Activated CD4-positive, CD25-positive, alpha-beta regulatory T cell treated with anti-CD3 and anti-CD28 coated beads, Interleukin-2, amount 50 U/mL, for 24 hours (primary cell): ENCODE data around the gene ABCC4.

Source experiments
- ATAC-seq, 2 donors: fragments of 150-1000 bp; cut with Tn5 transposase; one replicate each; pipeline ENCODE4 v1.10.0; 2021; ENCODE audit warnings: mild to moderate bottlenecking in 1 of 2, moderate library complexity in 1 of 2

Gene ABCC4

DNA sequence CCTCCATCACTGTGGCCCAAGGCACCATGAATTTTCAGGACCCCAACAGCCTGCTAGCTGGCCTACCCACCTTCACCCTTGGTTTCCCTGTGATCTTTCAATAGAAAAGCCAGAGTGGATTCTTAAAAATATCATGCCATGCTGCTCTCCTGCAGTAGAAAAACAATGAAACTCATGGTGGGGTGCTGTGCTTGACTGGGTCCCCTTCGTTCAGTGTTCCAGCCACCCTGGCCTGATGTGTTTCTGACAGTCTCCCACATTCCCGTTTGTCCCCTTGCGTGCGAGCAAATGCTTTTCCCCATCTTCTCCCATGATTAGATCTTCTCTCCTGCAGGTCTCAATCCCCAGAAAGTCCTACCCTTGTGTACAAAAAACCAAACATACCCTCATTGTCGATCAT lies 43.2 kb downstream of the ABCC4 start:
- ATAC-seq, result no peak

DNA sequence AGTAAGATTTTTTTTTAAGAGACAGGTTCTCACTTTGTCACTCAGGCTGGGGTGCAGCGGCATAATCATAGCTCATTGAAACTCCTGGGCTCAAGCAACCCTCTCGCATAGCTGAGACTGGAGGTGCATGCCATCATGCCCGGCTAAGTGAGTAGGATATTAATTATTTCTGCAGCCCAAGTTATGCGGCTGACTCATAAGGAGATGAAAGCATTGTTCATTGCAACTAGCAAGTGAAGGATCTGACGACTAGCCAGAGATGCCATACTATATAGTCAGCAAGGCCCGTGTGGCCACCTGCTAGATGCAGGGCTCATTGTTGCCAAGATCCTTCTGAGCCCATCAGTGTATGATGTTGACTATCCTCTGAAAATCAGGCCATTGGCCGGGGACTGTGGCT lies 45.2 kb downstream of the ABCC4 start:
- ATAC-seq, result no peak

DNA sequence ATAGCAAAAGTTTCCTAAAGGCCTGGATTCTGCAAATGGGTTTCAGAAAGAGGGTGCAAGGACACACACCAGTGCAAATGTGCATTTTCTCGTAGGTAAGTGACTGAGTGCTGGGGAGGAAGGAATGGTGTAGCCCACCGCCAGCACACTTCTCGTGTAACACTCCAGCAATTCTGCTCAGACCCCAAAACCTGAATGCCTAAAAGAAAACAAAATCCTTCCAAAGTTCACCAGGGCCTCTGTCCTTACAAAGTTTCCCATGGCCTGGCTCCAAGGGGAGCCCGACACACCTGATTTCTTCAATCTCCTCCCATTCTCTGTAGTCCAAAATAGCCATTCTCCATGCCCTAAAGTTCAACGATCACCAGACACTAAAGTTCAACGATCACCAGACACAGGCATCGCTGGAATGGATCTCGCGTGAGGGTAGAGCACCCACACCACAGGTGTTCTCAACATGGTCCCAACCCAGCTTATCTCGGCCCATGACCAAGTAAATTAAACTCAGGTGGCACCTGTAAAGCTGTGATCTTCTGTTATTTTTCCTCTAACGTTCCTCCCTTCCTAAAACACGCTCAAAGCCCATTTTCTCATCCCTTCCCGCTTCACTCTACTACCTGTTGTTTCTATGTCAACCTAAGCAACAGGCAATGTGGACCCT lies 46.0 kb downstream of the ABCC4 start:
- ATAC-seq, result no peak

DNA sequence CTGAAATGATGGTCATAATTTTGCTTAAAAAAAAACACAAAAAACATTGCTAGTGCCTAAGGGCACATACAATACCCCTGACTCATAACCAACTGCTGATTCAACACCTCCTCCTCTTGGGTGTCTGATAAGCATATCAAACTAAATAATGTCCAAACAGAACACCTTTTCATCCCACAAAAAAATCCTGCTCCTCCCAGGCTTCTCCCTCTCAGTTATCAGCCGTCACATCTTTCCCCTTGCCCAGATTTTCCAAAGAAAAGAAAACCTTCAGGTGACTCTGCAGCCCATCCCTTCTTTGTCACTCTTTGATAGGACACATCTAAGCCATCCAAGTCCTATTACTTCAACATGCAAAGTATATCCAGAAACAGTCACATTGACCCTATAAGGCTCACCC lies 46.9 kb downstream of the ABCC4 start:
- no peak for ATAC-seq

DNA sequence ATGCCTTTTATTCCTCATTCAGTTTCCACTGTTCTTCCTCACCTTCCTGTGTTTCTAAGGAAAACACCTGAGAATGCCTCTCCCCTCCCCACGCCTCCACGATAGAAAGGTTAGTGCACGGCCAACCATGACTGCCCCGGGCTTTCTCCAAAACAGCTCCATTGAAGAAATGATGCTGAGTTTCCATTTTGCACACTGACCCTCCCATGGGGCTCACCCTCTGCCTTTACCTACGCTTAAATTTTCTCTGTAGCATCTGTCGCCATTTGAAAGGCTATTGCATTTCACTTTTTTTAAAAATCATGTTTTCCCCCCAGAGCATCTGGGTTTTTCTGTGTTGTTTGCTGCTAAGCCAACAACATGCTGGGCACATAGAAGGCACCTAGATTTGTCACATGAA lies 48.2 kb downstream of the ABCC4 start:
- ATAC-seq, result no peak

DNA sequence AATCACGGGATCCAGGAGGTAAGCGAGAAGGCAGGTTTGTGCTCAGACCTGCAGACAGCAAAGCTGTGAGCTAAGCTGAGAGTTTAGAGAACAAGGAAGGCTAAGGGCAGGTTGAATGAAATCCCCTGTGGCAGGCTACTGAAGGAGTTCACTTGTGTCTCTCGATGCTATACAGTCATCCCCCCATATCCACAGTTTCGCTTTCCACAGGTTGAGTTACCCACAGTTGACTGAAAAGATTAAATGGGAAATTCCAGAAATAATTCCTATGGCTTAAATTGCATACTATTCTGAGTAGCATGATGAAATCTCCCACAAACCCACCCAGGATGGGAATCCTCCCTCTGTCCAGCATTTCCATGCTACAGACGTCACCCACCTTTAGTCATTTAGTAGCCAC lies 49.6 kb downstream of the ABCC4 start:
- ATAC-seq, result peak; percentile 28 to 48

DNA sequence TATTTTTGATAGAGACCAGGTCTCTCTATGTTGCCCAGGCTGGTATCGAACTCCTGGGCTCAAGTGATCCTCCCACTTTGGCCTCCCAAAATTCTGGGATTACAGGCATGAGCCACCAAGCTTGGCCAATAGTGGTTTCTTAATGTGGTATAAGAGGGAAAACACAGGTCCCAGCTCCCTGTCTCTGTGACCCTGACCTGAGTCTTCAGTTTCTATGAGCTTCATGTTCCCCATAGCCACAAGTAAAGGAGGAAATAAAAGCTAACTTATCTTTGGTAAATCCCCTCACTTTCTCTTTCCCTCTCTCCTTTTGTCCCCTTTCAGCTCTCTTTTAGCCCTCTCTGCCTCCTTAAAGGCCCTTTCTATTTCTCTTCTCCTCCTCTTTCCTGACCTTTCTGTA lies 50.3 kb downstream of the ABCC4 start:
- no peak for ATAC-seq

DNA sequence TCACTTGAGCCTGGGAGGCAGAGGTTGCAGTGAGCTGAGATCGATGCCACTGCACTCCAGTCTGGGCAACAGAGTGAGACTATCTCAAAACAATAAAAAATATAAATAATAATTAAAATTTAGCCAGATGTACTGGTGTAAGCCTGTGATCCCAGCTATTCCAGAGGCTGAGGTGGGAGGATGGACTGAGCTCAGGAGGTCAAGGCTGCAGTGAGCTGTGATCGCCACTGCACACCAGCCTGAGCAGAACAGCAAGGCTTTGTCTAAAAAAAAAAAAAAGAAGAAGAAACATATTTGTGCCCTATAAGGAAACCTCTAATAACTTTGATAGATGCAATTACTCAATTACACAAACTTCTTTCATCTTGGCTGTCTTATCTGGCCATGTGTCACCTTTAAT lies 52.3 kb downstream of the ABCC4 start:
- no peak for ATAC-seq

DNA sequence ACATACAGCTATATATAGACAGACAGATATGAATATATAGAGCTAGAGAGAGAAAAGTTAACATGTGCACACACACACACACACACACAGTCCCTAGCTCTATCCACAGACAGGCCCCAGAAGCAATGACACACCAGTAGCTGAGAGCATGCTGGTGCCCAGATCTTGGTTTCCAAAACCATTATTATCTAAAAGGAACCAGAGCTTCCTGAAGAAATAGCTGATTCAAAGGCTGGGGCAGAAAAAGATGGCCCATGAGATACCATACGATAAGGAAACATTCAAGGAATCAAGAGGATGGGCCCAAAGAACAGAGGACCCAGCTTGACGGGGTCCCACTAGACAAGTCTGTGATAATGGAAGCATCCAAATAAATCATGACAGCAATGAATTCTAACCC lies 53.4 kb downstream of the ABCC4 start:
- no peak for ATAC-seq

DNA sequence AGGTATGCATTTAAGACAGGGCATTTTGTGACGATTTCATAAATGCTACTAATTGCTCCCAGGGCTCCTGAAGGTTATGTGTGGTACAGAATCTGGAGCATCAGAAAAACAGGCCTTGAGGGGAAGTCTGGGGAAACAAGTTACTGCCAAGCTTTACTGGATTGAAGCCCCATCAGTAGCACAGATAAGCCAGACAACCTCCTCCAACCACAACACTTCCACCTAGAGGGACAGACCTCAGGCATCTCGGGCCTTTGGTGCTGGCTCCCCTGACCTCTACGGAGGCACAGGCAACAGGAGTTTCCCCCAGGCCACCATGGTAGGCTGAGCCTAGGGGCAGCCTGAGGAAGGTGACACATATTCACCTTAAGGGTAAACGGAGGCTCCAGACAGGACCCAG lies 54.1 kb downstream of the ABCC4 start:
- ATAC-seq, result no peak

DNA sequence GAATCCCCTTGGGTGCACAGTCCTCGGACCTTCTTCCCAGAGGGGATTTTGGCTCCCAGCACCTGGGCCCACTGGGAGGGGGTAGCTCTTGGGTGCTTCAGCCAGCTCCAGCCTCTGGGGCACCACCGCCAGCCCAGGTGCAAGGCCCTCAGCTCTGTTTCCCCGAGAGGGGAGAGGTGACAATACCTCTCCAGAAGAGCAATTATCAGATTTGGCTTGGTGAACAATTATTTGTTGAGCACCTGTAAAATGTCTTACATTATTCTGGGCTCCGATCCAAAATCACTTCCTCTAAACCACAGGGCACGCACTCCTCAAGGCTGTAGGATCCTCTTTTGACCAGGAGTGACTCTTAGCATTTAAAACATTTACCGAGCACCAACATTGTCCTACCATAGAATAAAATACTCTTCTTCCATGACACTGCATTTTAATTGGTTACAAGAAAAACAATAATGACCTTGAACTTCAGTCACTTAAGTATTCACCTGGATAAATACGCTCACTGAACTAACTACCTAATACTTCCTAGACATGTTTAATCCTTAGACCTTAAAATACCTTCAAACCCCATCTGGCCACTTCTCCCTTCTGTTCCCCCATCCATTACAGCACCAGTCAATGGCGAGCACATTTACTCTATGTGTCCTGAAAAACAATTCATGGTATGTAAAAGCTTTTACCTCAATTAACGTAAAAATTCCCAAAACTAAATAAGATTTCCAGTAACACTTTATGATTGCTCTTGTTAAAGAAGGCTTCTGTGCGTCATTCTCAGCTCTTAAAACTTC lies 54.8 kb downstream of the ABCC4 start:
- ATAC-seq, result no peak

DNA sequence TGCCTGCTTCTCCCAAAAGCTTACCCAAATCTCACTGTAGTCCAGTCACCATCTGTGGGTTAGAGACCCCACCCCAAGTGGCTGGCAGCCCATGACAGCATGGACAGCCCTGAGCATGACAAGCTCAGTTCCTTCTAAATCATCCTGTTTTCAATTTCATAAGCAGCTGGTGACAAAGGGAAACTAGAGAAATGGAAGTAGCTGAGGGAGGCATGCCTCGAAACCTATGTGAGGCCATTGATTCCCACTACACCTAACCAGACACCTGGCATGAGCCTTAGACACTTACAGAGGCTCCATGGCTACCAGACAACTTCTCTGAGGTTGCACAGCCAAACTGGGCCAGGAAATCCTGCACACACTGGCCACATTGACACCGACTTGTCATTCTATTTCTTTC lies 56.2 kb downstream of the ABCC4 start:
- ATAC-seq, result no peak

DNA sequence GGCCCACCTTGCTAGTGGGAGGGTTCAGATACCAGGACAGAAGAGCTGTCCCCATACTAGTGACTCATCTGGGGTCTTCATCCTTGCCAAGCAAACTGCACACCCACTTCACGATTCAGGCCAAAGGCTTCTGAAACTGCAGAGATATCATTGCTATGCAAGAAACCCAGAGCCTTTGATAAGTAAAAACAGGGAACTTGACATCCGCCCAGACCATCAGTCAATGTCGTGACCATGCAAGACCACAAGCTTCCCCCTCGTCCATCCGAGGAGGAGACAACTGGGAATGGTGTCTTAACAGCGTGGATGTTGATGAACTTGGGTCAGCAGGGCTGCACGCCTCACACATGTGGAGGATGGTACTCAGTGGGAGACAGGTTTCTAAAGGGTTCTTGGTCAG lies 58.0 kb downstream of the ABCC4 start:
- no peak for ATAC-seq

DNA sequence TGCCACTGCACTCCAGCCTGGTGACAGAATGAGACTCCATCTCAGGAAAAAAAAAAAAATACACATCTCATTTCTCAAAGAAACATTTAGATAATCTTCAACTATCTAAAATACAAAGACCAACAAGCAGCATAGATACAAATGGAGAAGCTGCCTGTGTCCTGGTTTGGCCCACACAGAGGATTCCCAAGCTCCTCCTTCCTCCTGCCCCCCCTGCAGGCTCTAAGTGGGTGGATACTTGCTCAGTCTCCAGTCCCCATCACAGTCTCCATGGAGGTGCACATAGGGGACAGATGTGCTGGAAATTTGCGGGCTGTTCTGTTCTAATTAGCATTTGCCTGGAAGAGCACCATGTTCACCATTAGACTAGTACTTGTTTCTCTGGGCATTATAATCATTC lies 59.9 kb downstream of the ABCC4 start:
- no peak for ATAC-seq

DNA sequence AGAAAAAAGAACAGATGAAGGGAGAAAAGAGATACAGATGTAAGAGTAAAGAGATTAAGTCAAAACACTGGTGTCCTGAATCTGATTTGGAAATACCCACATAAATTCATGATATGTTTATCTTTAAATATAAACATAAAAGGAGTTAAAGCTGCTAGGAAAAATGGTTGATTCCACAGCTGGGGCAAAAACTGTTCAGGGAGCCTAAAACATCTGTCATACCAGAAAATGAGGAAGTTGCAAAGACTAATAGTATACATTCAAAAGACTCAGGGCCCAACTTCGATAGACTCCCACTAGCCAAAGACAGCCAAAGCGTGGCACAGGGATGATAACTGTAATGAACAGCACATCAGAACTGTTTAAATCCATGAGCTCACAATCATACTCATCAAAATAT lies 62.0 kb downstream of the ABCC4 start:
- ATAC-seq, result no peak

DNA sequence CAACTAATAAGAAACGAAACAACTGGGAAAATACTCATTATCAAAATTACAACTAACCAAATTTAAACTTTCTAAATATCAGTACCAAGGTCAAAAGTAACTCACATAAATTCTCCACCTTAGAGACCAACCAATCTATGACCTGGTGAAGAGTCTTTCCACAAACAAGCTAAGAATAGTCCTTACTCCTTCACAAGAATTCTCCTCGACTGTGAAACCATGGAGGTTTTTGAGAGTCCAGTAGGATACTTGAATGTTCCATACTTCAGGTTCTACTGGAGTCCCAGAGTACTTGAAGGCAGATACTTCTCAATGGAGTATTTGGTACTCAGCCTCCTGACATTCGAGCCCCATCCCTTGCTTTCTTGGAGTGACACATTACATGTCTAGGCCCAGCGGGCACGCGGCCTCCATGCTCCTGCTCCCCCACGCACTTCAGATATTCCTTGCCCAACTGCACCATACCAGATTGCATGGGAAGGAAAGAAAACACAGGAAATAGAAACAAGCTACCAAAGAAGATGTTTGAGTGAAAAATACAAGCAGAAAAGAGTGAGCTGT lies 63.9 kb downstream of the ABCC4 start:
- no peak for ATAC-seq

DNA sequence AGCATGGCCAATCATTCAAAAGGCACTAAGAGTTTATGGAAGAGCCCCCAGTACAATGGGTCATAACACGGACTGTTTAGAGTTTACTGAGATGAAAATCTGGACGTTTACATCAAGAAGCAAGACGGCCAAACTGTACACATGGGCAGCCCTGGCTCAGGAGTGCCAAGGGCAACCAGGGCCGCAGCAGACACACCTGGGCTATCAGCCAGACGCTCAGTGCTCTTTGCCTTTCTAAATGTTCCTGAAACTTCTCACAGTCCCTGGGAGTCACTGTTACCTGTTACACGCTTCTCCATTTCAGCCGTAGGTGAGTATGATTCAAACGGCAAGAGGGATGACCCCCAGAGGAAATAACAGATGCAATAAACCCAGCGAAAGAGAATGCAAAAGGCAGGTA lies 64.5 kb downstream of the ABCC4 start:
- no peak for ATAC-seq

DNA sequence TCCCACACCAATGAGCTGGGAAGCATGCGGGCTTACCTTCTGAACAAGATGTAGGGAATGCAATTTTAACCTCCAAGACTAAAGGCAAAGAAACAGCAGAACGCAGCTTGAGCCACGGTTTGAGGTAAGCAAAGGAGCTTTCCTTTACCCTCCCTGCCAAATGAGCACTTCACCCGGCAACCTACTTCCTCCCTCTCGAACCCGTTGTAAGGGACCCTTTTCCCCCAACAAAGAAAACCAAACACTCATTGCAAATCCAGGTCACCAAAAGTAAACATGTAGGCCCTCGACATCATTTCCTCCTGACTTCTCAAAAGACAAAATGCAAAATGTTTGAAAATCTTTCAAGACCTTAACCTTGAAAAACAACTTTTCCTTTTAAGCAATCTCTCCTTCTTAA lies 65.3 kb downstream of the ABCC4 start:
- ATAC-seq, result no peak

DNA sequence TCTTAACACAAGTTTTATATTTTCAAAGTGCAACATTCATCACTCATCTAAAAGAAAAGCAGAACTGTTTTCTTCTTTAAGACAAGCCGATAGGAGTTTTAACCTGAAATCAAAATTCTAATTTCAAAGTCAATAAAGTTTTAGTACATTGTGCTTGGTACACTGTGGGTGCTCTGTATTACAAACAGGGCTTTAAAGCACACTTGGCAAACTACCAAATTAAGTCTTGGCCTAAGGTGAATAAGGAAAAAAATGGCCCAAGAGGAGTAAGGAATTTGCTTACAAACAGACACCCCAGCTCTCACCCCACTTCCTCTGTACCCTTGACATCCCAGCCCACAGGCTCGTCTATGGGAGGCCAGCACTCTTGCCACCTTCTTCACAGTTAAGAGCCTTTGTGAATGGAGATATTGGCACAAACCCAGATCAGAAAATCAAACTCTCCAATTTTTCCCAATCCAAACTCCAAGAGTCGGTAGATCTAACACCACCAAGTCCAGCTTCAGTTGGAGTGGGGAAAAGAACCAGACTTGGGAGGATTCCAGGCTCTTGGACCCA lies 66.0 kb downstream of the ABCC4 start:
- no peak for ATAC-seq

DNA sequence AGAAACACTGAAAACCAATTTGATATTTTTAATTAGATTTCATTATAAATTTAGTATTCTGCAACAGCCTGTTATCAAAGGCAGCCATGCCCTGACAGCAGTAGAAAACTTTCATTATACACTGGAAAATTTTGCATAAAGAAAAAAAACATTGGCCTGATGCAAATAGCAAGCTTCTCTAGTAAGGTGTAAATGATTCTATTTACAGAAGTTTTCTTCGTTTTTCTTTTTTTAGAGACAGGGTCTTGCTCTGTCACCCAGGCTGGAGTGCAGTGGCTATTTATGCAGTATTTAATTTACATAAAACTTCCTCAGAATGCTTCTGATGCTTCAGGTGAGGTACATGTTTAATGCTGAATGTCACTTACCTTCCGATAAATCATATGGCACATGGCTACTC lies 67.0 kb downstream of the ABCC4 start:
- ATAC-seq, result no peak

DNA sequence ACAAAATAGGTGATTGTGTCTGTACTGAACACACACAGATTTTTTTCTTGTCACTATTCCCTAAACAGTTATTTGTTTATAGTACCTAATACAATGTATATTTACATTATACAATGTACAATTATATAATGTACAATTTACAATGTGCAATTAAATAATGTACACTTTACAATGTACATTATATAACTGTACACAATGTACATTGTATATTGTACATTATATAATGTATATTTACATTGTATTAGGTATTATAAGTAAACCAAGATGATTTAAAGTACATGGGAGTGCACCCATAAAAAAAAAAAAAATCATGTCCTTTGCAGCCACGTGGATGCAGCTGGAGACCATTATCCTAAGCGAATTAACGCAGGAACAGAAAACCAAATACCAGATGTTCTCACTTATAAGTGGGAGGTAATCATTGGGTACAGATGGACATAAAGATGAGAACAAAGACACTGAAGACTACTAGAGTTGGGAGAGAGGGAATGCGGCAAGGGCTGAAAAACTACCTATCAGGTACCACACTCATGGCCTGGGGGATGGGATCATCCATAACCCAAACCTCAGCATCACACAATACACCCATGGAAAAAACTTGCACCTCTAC lies 68.1 kb downstream of the ABCC4 start:
- no peak for ATAC-seq

DNA sequence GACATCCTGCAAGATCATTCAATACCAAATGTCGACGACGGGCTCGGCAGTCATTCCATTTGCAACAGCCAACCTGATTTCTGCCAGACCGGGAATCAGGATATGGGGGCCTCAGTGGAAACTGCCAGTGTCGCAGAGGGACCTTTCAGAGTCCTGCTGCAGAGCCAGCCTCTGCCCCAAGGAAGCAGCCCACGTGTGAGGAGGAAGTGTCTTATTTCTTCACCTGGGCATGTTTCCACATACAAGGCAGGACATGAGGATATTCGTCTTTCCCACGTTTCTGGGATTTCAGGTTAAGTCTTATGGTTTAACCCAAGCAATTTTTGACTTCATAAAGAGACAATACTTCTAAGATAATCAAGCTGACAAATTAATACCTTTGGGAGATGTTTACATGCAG lies 69.9 kb downstream of the ABCC4 start:
- no peak for ATAC-seq

DNA sequence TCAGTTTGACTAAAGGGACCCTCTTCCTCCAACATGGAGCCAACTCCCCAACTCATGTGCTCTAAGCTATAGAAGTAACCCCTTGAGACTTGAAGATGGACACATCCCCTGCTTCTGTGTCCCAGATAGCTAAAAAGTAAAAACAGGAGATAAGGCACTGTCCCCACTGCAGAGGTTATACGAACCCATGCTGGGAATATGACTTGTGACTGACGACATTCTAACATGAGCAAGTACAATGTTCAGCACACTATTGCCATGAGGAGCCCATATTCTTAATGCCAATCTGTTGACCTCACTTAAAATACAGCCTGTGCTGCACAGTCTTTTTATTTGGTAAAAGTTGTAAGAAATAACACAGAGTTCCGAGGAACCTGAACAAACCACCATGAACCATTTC lies 71.4 kb downstream of the ABCC4 start:
- no peak for ATAC-seq

DNA sequence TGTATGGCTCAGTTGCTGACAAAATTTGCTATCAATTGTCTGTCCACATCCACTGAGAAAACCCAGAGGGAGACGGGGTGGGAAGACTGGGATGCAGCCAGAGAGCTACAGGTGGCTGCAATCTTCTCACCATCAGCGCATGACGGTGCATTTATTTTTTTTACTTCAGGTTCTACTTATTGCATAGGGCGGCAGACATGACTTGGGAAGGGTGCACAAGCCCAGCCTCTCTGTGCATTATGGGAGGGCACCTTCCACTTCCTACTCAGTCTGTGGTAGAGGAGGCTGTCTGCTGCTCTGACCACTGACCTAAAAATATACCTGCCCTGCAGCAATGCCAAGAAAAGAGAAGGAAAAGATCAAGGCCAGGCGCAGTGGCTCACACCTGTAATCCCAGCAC lies 73.1 kb downstream of the ABCC4 start:
- no peak for ATAC-seq
